ENCODE results near the gene ATG2A. TPM values are rescaled to one million over a fixed set of nuclear protein-coding genes. Genes with fewer than 3 reads are reported as not detected.

Gene ATG2A
- total and polyA plus RNA-seq, 7 experiments from 2014 or later: 3.4 to 105 (median 33.5) TPM

DNA sequence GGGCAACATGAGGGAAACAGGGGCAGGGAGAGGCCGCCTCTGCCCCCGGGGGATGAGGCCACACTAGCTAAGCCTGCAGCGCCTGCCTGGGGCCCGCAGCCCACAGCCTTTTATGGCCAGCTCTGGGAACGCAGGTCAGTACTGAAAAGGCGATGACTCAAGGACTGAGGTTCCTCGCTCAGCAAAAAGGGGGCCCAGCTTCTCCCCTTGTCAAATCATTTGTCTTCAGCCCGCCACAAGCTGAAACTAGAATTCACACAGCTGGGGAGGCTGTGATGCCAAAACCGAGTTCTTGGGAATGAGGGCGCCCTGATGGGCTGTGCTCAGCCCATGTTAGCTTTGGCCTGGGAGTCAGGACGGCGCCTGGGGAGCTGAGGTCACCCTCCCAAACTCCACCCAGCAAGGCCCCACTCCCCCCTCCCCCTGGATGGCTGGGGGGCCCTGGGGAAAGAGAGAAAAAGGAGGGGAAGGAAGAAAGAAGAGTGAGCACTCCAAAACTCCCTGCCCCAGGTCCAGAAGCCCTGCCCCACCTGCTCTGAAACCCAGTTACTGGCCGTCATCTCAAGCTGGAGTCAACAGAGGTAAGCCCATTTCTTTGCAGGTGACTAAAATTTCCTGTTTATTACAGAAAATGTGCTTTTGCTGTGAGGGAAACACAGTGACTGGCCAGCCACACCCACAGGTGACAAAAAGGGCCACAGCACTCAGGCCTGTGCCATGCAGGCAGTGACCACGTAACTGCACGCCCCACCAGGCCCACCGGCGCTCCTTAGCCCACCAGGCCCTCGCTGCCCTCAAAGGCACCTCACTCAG is 52.3 kb downstream of the ATG2A start:
- ChIA-PET POLR2A (interaction anchor here (0.6 to 29.3 kb wide), 7 partner anchors 13 to 624 kb away, joined by 3 to 1324 read pairs (median 12); partner anchors contain the start of genes CDC42BPG, EHD1, FKBP2 and PPP2R5B), CTCF (interaction anchor here (14.9 to 29.8 kb wide), 2 partner anchors 14 to 22 kb away, joined by 280 to 945 read pairs; partner anchors contain the start of gene EHD1)
- Histone ChIP-seq H3K4me3 (ENCODE audit: low read length) (peak overlapping the region; percentile 45), H3K36me3 (ENCODE audit: control insufficient read depth in 2 of 3, insufficient read depth in 3 of 3, low read length in 3 of 3) (peaks cover 0 to 10% (median 3%) of the 10 kb centered on the region in 3 experiments), H3K27ac (ENCODE audit: low read depth, low read length) (peak overlapping the region; percentile 76), H3K9me3 (ENCODE audit: control insufficient read depth in 2 of 3, low read length in 3 of 3) (no peaks in the 10 kb centered on the region), H3K27me3 (ENCODE audit: control insufficient read depth in 2 of 2, insufficient read depth in 2 of 2, low read length in 2 of 2) (no peaks in the 10 kb centered on the region), H3K4me1 (ENCODE audit: control insufficient read depth in 2 of 2, insufficient read depth in 2 of 2, low read length in 2 of 2) (peaks cover 86 to 98% of the 10 kb centered on the region in 2 donors)
- Mint-ChIP-seq H3K36me3 (peaks cover 5 to 33% (median 20%) of the 10 kb centered on the region in 5 donors), H3K27ac (peak overlapping the region; percentile 89 to 98 (median 96)), H3K9me3 (peaks cover 0 to 5% (median 0%) of the 10 kb centered on the region in 11 donors), H3K4me3 (peak overlapping the region; percentile 45 to 91 (median 78)), H3K27me3 (no peaks in the 10 kb centered on the region), H3K4me1 (peaks cover 68 to 94% (median 82%) of the 10 kb centered on the region in 7 donors)
- intact Hi-C loops (cut with micrococcal nuclease): no loop called here
- peak in 1 of 9 donors; percentile 63 for DNase-seq
- no peak for ATAC-seq

DNA sequence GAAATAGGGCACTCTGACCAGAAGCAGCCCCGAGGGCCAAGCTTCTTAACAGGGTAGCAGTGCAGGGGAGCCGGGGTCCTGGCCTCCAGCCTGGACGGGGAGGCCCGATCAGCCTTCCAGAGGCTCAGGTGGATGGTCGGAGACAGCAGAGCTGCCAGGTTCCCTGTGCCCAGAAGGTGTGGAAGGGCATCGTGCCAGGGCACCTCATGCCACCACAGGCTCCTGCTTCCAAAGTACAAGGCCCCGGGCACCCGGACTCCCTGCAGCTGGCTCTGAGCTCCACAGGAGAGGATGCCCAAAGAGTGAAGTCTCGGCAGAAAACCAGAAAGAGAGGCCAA is 52.9 kb downstream of the ATG2A start:
- Mint-ChIP-seq H3K9me3 (peaks cover 0 to 5% (median 0%) of the 10 kb centered on the region in 11 donors), H3K27ac (peak overlapping the region; percentile 89 to 98 (median 96)), H3K4me3 (peak overlapping the region; percentile 45 to 91 (median 78)), H3K4me1 (peaks cover 71 to 94% (median 83%) of the 10 kb centered on the region in 7 donors), H3K36me3 (peaks cover 5 to 37% (median 24%) of the 10 kb centered on the region in 5 donors), H3K27me3 (no peaks in the 10 kb centered on the region)
- no peak for ATAC-seq
- DNase-seq: no peak
- Histone ChIP-seq H3K4me3 (ENCODE audit: low read length) (peak overlapping the region; percentile 45), H3K4me1 (ENCODE audit: control insufficient read depth in 2 of 2, insufficient read depth in 2 of 2, low read length in 2 of 2) (peaks cover 86 to 98% of the 10 kb centered on the region in 2 donors), H3K36me3 (ENCODE audit: control insufficient read depth in 2 of 3, insufficient read depth in 3 of 3, low read length in 3 of 3) (peaks cover 0 to 10% (median 3%) of the 10 kb centered on the region in 3 experiments), H3K9me3 (ENCODE audit: control insufficient read depth in 2 of 3, low read length in 3 of 3) (no peaks in the 10 kb centered on the region), H3K27ac (ENCODE audit: low read depth, low read length) (peak overlapping the region; percentile 76), H3K27me3 (ENCODE audit: control insufficient read depth in 2 of 2, insufficient read depth in 2 of 2, low read length in 2 of 2) (no peaks in the 10 kb centered on the region)
- ChIA-PET CTCF (interaction anchor here (14.9 to 29.8 kb wide), 2 partner anchors 13 to 22 kb away, joined by 280 to 945 read pairs; partner anchors contain the start of gene EHD1), POLR2A (interaction anchor here (0.6 to 29.3 kb wide), 7 partner anchors 12 to 251 kb away, joined by 3 to 1324 read pairs (median 12); partner anchors contain the start of genes CDC42BPG, EHD1, PPP2R5B and RASGRP2)
- intact Hi-C loops (cut with micrococcal nuclease): no loop called here

DNA sequence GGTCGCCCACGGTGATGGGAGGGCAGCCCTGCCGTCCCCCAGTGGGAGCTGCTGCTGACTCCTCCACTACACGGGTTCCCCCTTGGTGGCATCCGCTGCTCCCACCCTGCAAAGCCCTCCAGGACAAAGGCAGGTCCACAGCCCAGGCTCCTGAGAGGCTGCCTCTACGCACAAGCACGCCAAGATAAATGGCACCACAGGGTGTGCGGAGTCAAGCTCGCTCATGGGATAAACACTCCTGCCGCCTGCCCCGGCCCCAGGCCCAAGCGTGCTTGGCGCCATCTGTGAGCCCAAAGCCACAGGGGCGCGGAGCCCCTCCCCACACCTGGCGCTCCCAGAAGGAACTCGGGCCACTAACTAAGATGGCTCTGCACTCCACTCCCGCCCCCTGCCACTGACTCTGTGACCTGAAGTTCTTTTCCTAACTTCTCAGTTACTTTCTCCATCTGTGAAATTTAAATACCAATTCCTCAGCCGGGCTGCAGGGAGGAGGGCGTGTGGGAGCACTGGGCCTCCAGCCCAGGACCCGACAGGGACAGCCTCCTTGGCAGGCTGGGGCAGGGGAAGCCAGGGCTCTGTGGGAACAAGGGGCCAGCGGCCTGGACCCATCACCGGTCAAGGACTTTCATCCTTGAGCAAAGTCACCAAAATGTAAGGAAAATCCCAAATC is 53.5 kb downstream of the ATG2A start:
- Mint-ChIP-seq H3K27ac (peak overlapping the region; percentile 91 to 98 (median 96)), H3K4me3 (peak overlapping the region; percentile 66 to 91 (median 81)), H3K27me3 (no peaks in the 10 kb centered on the region), H3K9me3 (peaks cover 0 to 5% (median 0%) of the 10 kb centered on the region in 11 donors), H3K36me3 (peaks cover 4 to 40% (median 24%) of the 10 kb centered on the region in 5 donors), H3K4me1 (peaks cover 72 to 94% (median 82%) of the 10 kb centered on the region in 7 donors)
- Histone ChIP-seq H3K36me3 (ENCODE audit: control insufficient read depth in 2 of 3, insufficient read depth in 3 of 3, low read length in 3 of 3) (peaks cover 0 to 9% (median 3%) of the 10 kb centered on the region in 3 experiments), H3K9me3 (ENCODE audit: control insufficient read depth in 2 of 3, low read length in 3 of 3) (no peaks in the 10 kb centered on the region), H3K27ac (ENCODE audit: low read depth, low read length) (peak overlapping the region; percentile 76), H3K4me1 (ENCODE audit: control insufficient read depth in 2 of 2, insufficient read depth in 2 of 2, low read length in 2 of 2) (peaks cover 86 to 98% of the 10 kb centered on the region in 2 donors), H3K4me3 (ENCODE audit: low read length) (peak overlapping the region; percentile 45), H3K27me3 (ENCODE audit: control insufficient read depth in 2 of 2, insufficient read depth in 2 of 2, low read length in 2 of 2) (no peaks in the 10 kb centered on the region)
- intact Hi-C loops (cut with micrococcal nuclease): no loop called here
- DNase-seq (no peak), ATAC-seq (no peak)
- ChIA-PET CTCF (interaction anchor here (14.9 to 29.8 kb wide), 2 partner anchors 13 to 23 kb away, joined by 280 to 945 read pairs; partner anchors contain the start of gene EHD1), POLR2A (interaction anchor here (0.5 to 29.3 kb wide), 9 partner anchors 12 to 254 kb away, joined by 3 to 1324 read pairs (median 12); partner anchors contain the start of genes CDC42BPG, EHD1, RASGRP2 and SF1)

DNA sequence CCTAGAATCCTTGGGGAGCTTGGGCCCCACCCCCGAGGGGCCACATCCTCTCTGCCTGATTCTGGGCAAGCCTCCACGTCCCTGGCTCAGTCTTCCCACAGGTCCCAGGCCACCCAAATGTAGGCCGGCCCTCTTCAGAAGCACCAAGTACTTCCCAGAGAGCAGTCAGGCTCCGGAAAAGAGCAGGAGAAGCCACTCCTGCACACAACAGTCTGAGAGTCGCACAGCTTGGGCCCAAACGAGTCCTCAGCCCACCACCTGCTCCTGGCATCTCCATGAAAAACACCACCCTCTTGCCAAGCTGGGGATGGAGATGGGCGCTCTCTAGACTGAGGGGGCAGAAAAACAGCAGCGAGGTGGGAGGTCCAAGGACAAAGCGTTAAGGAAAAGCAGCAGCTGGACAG is 54.0 kb downstream of the ATG2A start:
- Histone ChIP-seq H3K36me3 (ENCODE audit: control insufficient read depth in 2 of 3, insufficient read depth in 3 of 3, low read length in 3 of 3) (peaks cover 0 to 3% (median 3%) of the 10 kb centered on the region in 3 experiments), H3K27me3 (ENCODE audit: control insufficient read depth in 2 of 2, insufficient read depth in 2 of 2, low read length in 2 of 2) (no peaks in the 10 kb centered on the region), H3K4me3 (ENCODE audit: low read length) (peak overlapping the region; percentile 45), H3K27ac (ENCODE audit: low read depth, low read length) (peak overlapping the region; percentile 76), H3K9me3 (ENCODE audit: control insufficient read depth in 2 of 3, low read length in 3 of 3) (no peaks in the 10 kb centered on the region), H3K4me1 (ENCODE audit: control insufficient read depth in 2 of 2, insufficient read depth in 2 of 2, low read length in 2 of 2) (peaks cover 86 to 98% of the 10 kb centered on the region in 2 donors)
- no peak for DNase-seq
- POLR2A ChIA-PET: interaction anchor here (0.5 to 29.3 kb wide), 9 partner anchors 11 to 259 kb away, joined by 3 to 1324 read pairs (median 4); partner anchors contain the start of genes CDC42BPG, EHD1, FAU and MRPL49
- Mint-ChIP-seq H3K27me3 (no peaks in the 10 kb centered on the region), H3K4me1 (peaks cover 67 to 92% (median 80%) of the 10 kb centered on the region in 7 donors), H3K4me3 (peak overlapping the region; percentile 70 to 91 (median 81)), H3K36me3 (peaks cover 0 to 37% (median 18%) of the 10 kb centered on the region in 5 donors), H3K9me3 (peaks cover 0 to 5% (median 0%) of the 10 kb centered on the region in 11 donors), H3K27ac (peak overlapping the region; percentile 91 to 98 (median 96))
- intact Hi-C loops (cut with micrococcal nuclease): no loop called here
- CTCF ChIA-PET: interaction anchor here (14.9 to 29.8 kb wide), 2 partner anchors 12 to 23 kb away, joined by 280 to 945 read pairs; partner anchors contain the start of gene EHD1
- ATAC-seq: no peak

DNA sequence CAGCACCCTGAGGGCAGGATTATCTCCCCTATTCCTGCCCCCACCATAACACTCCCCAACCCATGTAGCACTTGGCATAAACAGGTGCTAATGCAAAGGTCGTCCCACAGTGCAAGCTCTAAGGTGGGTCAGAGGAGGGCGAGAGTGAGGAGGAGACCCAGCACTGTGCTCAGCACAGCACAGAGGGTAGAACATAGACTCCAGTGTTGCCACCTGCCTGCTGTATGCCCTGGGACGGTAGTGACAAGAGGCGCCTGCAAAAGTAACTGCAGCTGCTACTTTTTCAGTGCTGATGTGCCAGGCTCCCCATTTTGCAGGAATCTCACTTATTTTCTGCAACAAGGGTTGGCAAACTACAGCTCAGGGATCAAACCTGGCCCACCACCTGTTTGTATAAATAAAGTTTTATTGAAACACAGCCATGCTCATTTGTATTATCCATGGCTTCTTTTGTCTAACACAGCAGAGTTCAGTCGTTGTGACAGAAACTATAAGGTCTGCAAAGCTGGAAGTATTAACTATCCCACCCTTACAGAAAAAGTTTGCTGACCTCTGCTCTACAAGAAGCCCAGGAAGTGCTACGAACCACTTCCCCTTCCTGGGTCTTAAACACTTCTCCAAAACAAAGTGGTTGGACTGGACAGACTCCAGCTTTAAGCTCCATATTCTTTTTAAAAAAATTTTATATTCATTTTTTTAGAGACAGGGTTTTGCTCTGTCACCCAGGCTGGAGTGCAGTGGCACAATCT is 55.6 kb downstream of the ATG2A start:
- ATAC-seq: no peak
- Histone ChIP-seq H3K4me1 (ENCODE audit: control insufficient read depth in 2 of 2, insufficient read depth in 2 of 2, low read length in 2 of 2) (peaks cover 95% of the 10 kb centered on the region in 2 donors), H3K27ac (ENCODE audit: low read depth, low read length) (peak overlapping the region; percentile 76), H3K27me3 (ENCODE audit: control insufficient read depth in 2 of 2, insufficient read depth in 2 of 2, low read length in 2 of 2) (no peaks in the 10 kb centered on the region), H3K9me3 (ENCODE audit: control insufficient read depth in 2 of 3, low read length in 3 of 3) (no peaks in the 10 kb centered on the region), H3K36me3 (ENCODE audit: control insufficient read depth in 2 of 3, insufficient read depth in 3 of 3, low read length in 3 of 3) (peaks cover 0 to 5% (median 3%) of the 10 kb centered on the region in 3 experiments), H3K4me3 (ENCODE audit: low read length) (peak overlapping the region; percentile 45)
- intact Hi-C loops (cut with micrococcal nuclease): no loop called here
- DNase-seq: peak in 1 of 9 donors; percentile 36
- Mint-ChIP-seq H3K27ac (peak overlapping the region; percentile 87 to 98 (median 96)), H3K9me3 (peaks cover 0 to 5% (median 0%) of the 10 kb centered on the region in 11 donors), H3K4me1 (peaks cover 59 to 92% (median 80%) of the 10 kb centered on the region in 7 donors), H3K27me3 (no peaks in the 10 kb centered on the region), H3K4me3 (peak overlapping the region; percentile 74 to 91 (median 82)), H3K36me3 (peaks cover 0 to 40% (median 13%) of the 10 kb centered on the region in 5 donors)
- ChIA-PET CTCF (interaction anchor here (0.6 to 29.8 kb wide), 4 partner anchors 9 to 88 kb away, joined by 4 to 945 read pairs (median 142); partner anchors contain the start of gene EHD1), POLR2A (interaction anchor here (1.2 to 29.3 kb wide), 8 partner anchors 2 to 639 kb away, joined by 3 to 1324 read pairs (median 17); partner anchors contain the start of genes CDC42BPG, EHD1, FAU and MRPL49)

Data from naive thymus-derived CD4-positive, alpha-beta T cell (primary cell).